ENCODE measurements around the gene ERICH3.

DNA sequence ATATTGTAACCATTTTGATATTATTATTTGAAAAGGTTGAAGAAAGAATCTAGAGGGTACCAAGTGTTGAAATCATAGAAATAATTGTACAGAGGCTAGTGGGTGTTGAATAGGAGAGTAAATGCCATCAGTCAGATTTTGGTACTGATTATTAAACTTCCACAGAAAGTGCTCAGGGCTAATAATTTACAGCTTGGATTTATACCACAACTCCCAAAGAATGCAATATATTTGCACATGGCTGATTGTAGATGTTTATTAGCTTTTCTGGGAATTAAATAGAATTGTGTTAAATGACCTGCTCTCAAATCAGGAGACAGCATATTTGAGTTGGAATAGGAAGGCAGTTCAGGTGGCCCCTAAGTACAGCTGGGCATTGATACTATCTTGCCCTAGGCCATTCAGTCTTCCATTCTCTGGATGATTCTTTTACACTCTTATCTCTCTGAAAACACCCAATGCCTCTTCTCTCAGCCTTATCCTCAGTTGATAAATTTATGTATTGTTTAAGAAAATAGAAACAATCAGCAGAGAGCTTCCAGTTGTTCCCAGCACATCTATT is 63.7 kb downstream of the ERICH3 start:
- TF ChIP-seq, protein P1, sequence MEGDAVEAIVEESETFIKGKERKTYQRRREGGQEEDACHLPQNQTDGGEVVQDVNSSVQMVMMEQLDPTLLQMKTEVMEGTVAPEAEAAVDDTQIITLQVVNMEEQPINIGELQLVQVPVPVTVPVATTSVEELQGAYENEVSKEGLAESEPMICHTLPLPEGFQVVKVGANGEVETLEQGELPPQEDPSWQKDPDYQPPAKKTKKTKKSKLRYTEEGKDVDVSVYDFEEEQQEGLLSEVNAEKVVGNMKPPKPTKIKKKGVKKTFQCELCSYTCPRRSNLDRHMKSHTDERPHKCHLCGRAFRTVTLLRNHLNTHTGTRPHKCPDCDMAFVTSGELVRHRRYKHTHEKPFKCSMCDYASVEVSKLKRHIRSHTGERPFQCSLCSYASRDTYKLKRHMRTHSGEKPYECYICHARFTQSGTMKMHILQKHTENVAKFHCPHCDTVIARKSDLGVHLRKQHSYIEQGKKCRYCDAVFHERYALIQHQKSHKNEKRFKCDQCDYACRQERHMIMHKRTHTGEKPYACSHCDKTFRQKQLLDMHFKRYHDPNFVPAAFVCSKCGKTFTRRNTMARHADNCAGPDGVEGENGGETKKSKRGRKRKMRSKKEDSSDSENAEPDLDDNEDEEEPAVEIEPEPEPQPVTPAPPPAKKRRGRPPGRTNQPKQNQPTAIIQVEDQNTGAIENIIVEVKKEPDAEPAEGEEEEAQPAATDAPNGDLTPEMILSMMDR (conservative IDR thresholded peaks at IDR 0.05 in 1 of 2, IDR thresholded peaks at IDR 0.05 in 1 of 2; ENCODE audit: extremely low read depth in 1 of 2, insufficient read depth in 1 of 2, low read depth in 1 of 2, low read length in 2 of 2): no peak
- TF ChIP-seq EZH2 (IDR thresholded peaks at IDR 0.05; ENCODE audit: borderline replicate concordance, low read length): no peak

Measured in mammary epithelial cell (primary cell).